MG63 (cell line): ENCODE results near the gene GARRE1. TPM values are rescaled to one million over a fixed set of nuclear protein-coding genes. Genes with fewer than 3 reads are reported as not detected.
"Not testable (repeated sequence)": the region's sequence is repeated elsewhere in the genome, so short reads cannot be mapped to it uniquely, and the experiment has no call there.

Source experiments
- DNase-seq: peaks from one replicate; pipeline ENCODE4 v3.0.0-alpha.2; 2020
- H3K27me3 ChIP-seq: fragments of 250-450 bp; sonication (Bioruptor Pico); 2 replicates; pipeline ENCODE4 v1.5.1; 2020; ENCODE audit warnings: mild to moderate bottlenecking, moderate library complexity
- H3K36me3 ChIP-seq: fragments of 250-450 bp; sonication (Bioruptor Pico); 2 replicates; pipeline ENCODE4 v1.5.1; 2020; ENCODE audit warnings: mild to moderate bottlenecking, moderate library complexity
- H3K4me3 ChIP-seq: fragments of 250-450 bp; sonication (Bioruptor Pico); 2 replicates; pipeline ENCODE4 v1.5.1; 2020; ENCODE audit warnings: mild to moderate bottlenecking, moderate library complexity
- H3K9me3 ChIP-seq: fragments of 250-450 bp; sonication (Bioruptor Pico); 2 replicates; pipeline ENCODE4 v1.5.1; 2020; ENCODE audit warnings: mild to moderate bottlenecking, moderate library complexity
- total RNA-seq: library from RNA; depleted of rRNA; stranded (reverse); fragments of >200 nt; shearing (Covaris generic); gene quantifications from 2 replicates; pipeline ENCODE4 v1.2.3, GENCODE V29; 2014; ENCODE audit warnings: low replicate concordance; rRNA removed

GARRE1 gene
- 8.9 and 11.0 TPM in 2 replicates for total RNA-seq

GRCh38 chr19:34254046-34254697 lies at the start of gene GARRE1:
Gene GARRE1 (plus strand): TSS chr19:34254554. CDS start chr19:34300474, 45,920 bp downstream.
- H3K9me3 ChIP-seq: no peaks in the 10 kb centered on the region
- peak within 1 kb of the TSS; percentile 94 for H3K4me3 ChIP-seq
- peak; percentile 86 for DNase-seq
- no peaks in the 10 kb centered on the region for H3K27me3 ChIP-seq
- H3K36me3 ChIP-seq: no peaks in the 10 kb centered on the region; the same call in 1 of the 2 replicates

DNA sequence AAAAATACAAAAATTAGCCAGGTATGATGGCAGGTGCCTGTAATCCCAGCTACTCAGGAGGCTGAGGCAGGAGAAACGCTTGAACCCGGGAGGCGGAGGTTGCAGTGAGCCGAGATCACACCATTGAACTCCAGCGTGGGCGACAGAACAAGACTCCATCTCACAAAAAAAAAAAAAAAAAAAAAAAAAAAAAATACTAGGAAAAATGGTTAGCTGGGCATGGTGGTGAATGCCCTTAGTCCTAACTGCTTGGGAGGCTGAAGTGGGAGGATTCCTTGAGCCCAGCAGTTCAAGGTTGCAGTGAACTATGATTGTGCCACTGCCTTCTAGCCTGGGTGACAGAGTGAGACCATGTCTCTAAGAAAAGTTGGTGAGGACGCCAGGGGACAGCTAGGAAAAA lies 49.0 kb upstream of the GARRE1 start:
- H3K27me3 ChIP-seq, H3K9me3 ChIP-seq, H3K4me3 ChIP-seq, DNase-seq: not testable (repeated sequence)
- H3K36me3 ChIP-seq: peaks cover 66% of the 10 kb centered on the region

- H3K36me3 ChIP-seq: peaks cover 67% of the 10 kb centered on the region
- H3K9me3 ChIP-seq: no peaks in the 10 kb centered on the region
- H3K27me3 ChIP-seq: no peaks in the 10 kb centered on the region
- DNase-seq: no peak
- no peak overlapping the region for H3K4me3 ChIP-seq
Observed at GRCh38 chr19:34208291-34208884, 46.0 kb upstream of the GARRE1 start.

GRCh38 chr19:34209726-34210125 lies 44.6 kb upstream of the GARRE1 start:
- H3K4me3 ChIP-seq: no peak overlapping the region
- no peaks in the 10 kb centered on the region for H3K27me3 ChIP-seq
- peaks cover 70% of the 10 kb centered on the region for H3K36me3 ChIP-seq
- H3K9me3 ChIP-seq: no peaks in the 10 kb centered on the region
- DNase-seq: no peak

DNA sequence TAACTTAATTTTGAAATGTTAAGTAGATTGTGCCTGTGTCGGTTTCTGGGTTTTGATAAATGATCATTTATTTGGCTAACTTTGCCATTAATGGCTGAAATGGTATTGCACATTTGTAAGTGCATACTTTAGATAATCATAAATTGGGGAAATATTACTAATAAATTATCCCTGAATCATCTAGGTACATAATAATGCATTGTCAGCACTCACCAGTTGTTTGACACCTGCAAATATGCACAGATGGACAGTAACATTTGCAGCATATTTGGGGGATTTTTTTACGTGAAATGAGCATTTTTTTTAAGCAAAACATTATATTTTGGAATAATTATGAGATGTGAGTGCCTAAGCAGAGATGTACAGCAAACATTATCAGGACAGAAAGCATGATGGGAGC lies 41.1 kb upstream of the GARRE1 start:
- no peaks in the 10 kb centered on the region for H3K27me3 ChIP-seq
- DNase-seq: no peak
- peaks cover 56% of the 10 kb centered on the region for H3K36me3 ChIP-seq
- H3K9me3 ChIP-seq: no peaks in the 10 kb centered on the region
- no peak overlapping the region for H3K4me3 ChIP-seq

DNA sequence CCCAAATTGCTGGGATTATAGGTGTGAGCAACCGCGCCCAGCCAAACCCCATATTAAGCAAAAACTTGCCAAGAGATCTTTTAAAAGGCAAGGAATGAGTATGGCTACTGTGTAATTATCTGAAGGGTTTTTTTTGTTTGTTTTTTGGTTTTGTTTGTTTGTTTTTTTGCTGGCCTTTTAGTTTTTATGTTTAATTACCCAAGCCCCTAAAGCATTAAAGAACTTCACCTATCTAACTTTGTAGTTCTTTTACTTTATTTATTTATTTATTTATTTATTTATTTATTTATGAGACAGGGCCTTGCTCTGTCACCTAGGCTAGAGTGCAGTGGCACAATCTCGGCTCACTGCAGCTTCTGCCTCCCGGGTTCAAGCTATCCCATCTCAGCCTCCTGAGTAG lies 40.3 kb upstream of the GARRE1 start:
- Histone ChIP-seq H3K4me3 (no peak overlapping the region), H3K9me3 (no peaks in the 10 kb centered on the region), H3K36me3 (peaks cover 56% of the 10 kb centered on the region), H3K27me3 (no peaks in the 10 kb centered on the region)
- DNase-seq: no peak

DNA sequence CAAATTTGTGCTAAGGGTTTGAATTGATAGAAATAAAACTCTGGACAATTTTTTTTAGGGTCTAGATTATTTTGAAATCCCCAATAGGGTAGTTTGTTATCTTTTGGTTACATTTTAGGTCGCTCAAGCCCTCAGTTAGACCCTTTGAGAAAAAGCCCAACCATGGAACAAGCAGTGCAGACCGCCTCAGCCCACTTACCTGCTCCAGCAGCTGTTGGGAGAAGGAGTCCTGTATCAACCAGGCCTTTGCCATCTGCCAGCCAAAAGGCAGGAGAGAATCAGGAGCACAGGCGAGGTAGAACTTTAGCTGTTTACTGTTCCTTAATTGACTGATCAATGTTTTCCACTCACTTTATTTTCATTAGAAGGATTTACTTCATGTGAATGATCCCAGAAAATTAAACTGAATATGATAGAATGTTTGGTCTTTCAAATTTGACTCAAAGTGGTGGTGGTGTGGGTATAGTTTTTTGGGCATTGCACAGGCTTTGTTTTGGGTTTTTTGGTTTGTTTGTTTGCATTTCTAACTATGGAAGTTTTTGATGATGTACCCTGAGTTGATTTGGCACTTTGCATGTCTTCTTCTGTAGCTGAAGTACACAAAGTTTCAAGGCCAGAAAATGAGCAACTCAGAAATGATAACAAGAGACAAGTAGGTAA lies 39.2 kb upstream of the GARRE1 start:
- Histone ChIP-seq H3K4me3 (no peak overlapping the region), H3K9me3 (no peaks in the 10 kb centered on the region), H3K36me3 (peaks cover 57% of the 10 kb centered on the region), H3K27me3 (no peaks in the 10 kb centered on the region)
- no peak for DNase-seq

DNA sequence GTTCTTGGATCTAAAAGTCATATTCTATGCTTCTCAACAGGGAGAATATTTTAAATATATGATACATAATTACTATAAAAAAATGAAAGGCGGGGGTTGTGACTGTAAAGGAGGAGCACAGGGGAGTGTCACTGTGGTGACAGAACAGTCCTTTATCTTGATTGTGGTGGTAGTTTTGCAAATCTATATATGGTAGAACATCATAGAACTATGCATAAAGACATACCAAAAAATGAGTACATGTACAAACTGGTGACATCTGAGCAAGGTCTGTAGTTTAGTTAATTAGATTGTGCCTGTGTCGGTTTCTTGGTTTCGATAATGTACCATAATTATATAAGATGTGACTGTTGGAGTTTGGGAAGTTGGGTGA lies 38.7 kb upstream of the GARRE1 start:
- H3K9me3 ChIP-seq: no peaks in the 10 kb centered on the region
- peaks cover 57% of the 10 kb centered on the region for H3K36me3 ChIP-seq
- no peaks in the 10 kb centered on the region for H3K27me3 ChIP-seq
- H3K4me3 ChIP-seq: no peak overlapping the region
- no peak for DNase-seq

GRCh38 chr19:34216745-34217219 lies 37.6 kb upstream of the GARRE1 start:
- H3K36me3 ChIP-seq: peaks cover 57% of the 10 kb centered on the region

GRCh38 chr19:34217952-34218817 lies 36.2 kb upstream of the GARRE1 start:
- peaks cover 67% of the 10 kb centered on the region for H3K36me3 ChIP-seq
- no peaks in the 10 kb centered on the region for H3K27me3 ChIP-seq
- H3K9me3 ChIP-seq: no peaks in the 10 kb centered on the region
- peak; percentile 64 for DNase-seq
- no peak overlapping the region for H3K4me3 ChIP-seq

More at GRCh38 chr19:34216745-34217219, 37.6 kb upstream of the GARRE1 start:
- not testable (repeated sequence) for H3K9me3 ChIP-seq, H3K4me3 ChIP-seq, DNase-seq, H3K27me3 ChIP-seq

- no peak overlapping the region for H3K4me3 ChIP-seq
- DNase-seq: no peak
- H3K9me3 ChIP-seq: no peaks in the 10 kb centered on the region
- peaks cover 67% of the 10 kb centered on the region for H3K36me3 ChIP-seq
- H3K27me3 ChIP-seq: no peaks in the 10 kb centered on the region
Observed at GRCh38 chr19:34218818-34219164, 35.6 kb upstream of the GARRE1 start.

- no peaks in the 10 kb centered on the region for H3K27me3 ChIP-seq
- no peak overlapping the region for H3K4me3 ChIP-seq
- H3K36me3 ChIP-seq: peaks cover 74% of the 10 kb centered on the region
- no peaks in the 10 kb centered on the region for H3K9me3 ChIP-seq
- peak; percentile 40 for DNase-seq
Observed at GRCh38 chr19:34220472-34221063, 33.8 kb upstream of the GARRE1 start.

- no peak for DNase-seq
- Histone ChIP-seq H3K9me3 (no peaks in the 10 kb centered on the region), H3K36me3 (peaks cover 90% of the 10 kb centered on the region), H3K4me3 (no peak overlapping the region), H3K27me3 (no peaks in the 10 kb centered on the region)
Observed at GRCh38 chr19:34222386-34222785, 32.0 kb upstream of the GARRE1 start.

- DNase-seq: no peak
- H3K9me3 ChIP-seq: no peaks in the 10 kb centered on the region
- no peak overlapping the region for H3K4me3 ChIP-seq
- peaks cover 97% of the 10 kb centered on the region for H3K36me3 ChIP-seq
- H3K27me3 ChIP-seq: no peaks in the 10 kb centered on the region
Observed at GRCh38 chr19:34224996-34225658, 29.2 kb upstream of the GARRE1 start.

- no peak for DNase-seq
- Histone ChIP-seq H3K4me3 (no peak overlapping the region), H3K36me3 (peaks cover 97% of the 10 kb centered on the region)
Observed at GRCh38 chr19:34225659-34226015, 28.7 kb upstream of the GARRE1 start.

GRCh38 chr19:34226036-34226435 lies 28.3 kb upstream of the GARRE1 start:
- DNase-seq: no peak
- no peak overlapping the region for H3K4me3 ChIP-seq
- H3K27me3 ChIP-seq: no peaks in the 10 kb centered on the region
- H3K9me3 ChIP-seq: no peaks in the 10 kb centered on the region
- peaks cover 98% of the 10 kb centered on the region for H3K36me3 ChIP-seq

More at GRCh38 chr19:34225659-34226015, 28.7 kb upstream of the GARRE1 start:
- Histone ChIP-seq H3K27me3 (no peaks in the 10 kb centered on the region), H3K9me3 (no peaks in the 10 kb centered on the region)
